A549 treated with AZD9567 at 1 μM for 4 hours (cell line): ENCODE data around the gene RSU1. TPM values are rescaled to one million over a fixed set of nuclear protein-coding genes. Genes with fewer than 3 reads are reported as not detected.

Experiments used
- total RNA-seq: library from RNA; stranded (reverse); fragments of 200-300 nt; extraction: Qiagen RNA extraction; gene quantifications from 5 replicates; pipeline ENCODE4 v1.2.3, GENCODE V29; 2022; ENCODE audit not compliant: insufficient read depth

The RSU1 gene
- total RNA-seq: 77.5 to 97.2 TPM (median 88.8 TPM) in 5 replicates

GRCh38 chr10:16817125-16818019, at the start of gene RSU1:
RSU1 (minus strand) TSS chr10:16817424; CDS start chr10:16817081, 343 bp downstream.

